DLD1 (cell line): Measurements from ENCODE around the gene RHOT1.
"Not testable (repeated sequence)": the region's sequence is repeated elsewhere in the genome, so short reads cannot be mapped to it uniquely, and the experiment has no call there.

Experiments
- in situ Hi-C: cut with HindIII; loops from 2 replicates; pipeline ENCODE4 v1.10.0; 2017; ENCODE audit warnings: low sequenced_read_pairs

RHOT1 gene

DNA sequence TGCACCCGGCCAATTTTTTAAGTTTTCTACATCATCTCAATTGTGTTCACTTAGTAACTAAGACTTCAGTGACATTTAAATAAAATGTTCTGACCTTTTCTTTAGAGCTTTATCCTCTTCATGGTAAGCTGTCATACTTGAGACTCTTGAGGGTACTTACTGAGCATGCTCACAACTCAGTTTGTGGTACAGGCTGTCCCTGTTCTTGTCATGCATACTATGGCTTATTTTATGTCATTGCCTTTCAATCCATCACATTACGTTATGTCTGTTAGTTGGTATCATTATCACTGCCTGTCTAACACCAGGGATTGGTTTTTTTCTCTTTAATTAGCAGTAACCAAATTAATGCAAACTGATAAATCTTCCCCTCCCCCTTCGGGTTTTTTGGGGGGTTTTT lies 81.4 kb downstream of the RHOT1 start:
- in situ Hi-C loops = no loop called here

DNA sequence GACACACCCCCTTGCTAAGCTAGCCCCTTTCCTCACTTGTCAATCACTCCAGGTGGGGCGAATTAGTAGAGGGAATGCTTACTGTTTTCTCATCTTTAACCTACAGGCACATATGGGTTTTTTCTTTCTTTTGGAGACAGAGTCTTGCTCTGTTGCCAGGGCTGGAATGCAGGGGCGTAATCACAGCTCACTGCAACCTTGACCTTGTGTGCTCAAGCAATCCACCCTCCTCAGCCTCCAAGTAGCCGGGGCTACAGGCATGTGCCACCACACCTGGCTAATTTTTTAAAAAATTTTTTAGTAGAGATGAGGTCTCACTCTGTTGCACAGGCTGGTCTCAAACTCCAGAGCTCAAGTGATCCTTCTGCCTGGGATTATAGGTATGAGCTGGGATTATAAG lies 84.6 kb downstream of the RHOT1 start:
- in situ Hi-C loops = no loop called here

DNA sequence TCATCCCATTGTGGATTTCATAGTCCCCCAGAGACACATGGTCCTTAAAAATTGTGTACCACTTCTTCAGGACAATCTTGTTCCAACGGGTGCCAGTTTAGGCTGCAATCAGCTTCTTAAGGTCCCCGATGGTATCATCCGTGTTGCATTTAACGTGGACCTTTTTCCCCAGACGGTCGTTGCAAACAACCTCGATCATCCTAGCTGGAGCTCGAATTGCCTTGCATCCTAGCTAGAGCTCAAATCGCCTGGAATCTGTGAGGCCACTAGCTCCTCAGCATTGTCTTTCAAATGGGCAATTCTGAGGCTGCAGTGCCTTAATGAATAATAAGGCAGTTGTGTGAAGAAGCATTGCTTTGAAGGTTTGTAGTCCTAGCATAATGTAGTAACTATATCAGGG lies 85.6 kb downstream of the RHOT1 start:
- in situ Hi-C loops = no loop called here

DNA sequence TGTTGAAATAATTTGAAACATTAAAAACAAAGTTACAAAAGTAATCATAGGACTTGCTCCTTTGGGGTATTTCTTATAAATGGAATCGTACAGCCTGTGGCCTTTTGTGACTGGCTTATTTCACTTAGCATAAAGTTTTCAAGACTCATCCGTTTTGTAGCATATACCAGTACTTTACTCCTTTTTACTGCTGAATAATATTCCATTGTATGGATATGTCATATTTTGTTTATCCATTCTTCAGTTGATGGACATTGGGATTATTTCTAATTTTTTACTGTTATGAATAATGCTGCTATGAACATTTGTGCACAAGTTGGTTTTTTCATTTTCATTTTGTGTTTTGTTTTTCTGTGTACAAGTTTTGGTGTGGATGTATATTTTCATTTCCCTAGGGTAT lies 93.3 kb downstream of the RHOT1 start:
- in situ Hi-C loops = no loop called here

DNA sequence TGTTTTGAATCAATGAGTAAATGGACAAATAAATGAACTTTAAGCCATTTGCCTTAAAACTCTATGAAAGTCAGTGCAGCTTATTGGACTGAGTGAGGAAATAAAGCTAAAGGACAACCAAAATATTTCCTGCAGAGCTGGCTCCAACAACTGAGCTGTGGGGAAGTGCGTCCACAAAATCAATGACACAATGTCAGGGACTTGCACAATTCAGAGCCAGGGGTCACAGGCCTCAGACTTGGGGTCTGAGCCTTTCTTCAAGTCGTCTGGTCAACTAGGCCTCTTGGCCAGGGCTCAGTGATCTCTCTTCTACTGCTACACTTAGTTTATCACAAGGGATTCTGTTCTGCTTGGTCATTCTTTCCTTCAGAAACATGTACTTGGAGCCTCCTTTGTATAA lies 97.2 kb downstream of the RHOT1 start:
- in situ Hi-C loops = no loop called here

DNA sequence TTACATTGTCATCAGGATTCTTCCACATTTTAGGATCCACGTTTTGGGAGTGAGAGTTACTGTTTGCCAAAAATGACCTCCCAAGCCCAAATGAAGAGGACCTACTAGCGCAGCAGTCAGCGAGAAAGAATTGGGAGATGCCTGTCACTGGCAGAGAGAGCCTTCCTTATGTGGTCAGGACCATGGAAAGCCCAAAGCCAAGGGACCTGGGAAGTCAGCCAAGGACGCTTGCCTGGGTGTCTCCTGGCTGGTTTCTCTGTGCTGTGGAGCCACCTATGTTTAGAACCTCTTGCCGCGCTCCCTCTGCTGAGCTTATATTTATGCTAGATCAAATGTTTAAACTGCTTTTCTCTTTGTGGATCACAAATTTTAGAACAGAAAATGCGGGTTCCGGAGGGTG lies 98.4 kb downstream of the RHOT1 start:
- in situ Hi-C loops = no loop called here

DNA sequence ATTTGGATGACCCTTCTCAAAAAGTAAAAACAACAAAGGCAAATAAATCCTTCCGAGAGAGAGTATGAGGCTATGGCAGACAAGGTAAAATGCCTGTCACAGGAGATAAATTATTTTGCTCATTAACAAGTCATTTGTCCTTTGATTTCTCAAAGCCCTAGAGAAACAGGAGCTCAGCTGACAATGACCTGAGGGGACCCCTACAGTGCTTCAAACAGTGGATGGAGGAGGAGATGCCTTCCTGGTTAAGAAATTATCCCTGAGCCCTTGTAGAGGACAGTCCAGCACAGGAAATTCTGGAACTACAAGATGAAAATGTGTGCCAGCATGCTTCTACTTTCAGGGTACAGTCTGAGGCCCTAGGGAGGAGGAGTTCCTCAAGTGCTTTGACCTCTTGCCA lies 99.3 kb downstream of the RHOT1 start:
- in situ Hi-C loops = no loop called here

DNA sequence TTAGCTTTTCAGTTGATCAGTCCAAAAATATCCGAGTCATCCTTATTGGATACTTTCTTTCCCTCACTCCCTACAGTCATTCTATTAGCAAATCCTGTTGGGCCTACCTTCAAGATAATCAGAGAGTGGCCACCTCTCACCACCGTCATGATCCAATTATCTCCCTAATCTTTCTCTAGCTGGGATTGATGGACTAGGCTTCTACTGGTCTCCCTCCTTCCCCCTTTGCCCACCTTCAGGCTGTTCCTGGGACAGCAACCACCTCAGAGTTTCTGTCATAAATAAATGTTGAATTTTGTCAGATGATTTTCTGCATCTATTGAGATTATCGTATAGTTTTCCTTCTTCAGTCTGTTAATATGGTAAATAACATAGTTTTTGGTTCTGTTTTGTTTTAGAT lies 107.2 kb downstream of the RHOT1 start:
- in situ Hi-C loops = no loop called here

DNA sequence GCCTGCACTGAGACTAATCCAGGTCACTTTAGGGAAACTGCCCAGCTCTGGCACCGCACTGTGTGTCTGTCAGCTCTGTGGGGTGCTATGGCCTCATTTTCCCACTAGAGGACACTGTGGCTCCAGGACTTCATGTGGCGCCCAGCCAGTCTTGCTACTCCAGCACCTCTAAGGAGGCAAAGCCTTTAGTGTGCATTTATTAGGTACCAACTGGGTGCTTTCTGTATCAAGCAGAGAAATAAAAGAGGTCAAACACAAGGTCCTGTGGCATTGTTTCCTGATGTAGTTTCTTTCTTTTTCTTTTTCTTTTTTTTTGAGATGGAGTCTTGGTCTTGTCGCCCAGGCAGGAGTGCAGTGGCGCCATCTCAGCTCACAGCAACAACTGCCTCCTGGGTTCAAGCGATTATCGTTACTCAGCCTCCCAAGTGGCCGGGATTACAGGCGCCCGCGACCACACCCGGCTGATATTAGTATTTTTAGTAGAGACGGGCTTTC lies 110.9 kb downstream of the RHOT1 start:
- in situ Hi-C loops = no loop called here

DNA sequence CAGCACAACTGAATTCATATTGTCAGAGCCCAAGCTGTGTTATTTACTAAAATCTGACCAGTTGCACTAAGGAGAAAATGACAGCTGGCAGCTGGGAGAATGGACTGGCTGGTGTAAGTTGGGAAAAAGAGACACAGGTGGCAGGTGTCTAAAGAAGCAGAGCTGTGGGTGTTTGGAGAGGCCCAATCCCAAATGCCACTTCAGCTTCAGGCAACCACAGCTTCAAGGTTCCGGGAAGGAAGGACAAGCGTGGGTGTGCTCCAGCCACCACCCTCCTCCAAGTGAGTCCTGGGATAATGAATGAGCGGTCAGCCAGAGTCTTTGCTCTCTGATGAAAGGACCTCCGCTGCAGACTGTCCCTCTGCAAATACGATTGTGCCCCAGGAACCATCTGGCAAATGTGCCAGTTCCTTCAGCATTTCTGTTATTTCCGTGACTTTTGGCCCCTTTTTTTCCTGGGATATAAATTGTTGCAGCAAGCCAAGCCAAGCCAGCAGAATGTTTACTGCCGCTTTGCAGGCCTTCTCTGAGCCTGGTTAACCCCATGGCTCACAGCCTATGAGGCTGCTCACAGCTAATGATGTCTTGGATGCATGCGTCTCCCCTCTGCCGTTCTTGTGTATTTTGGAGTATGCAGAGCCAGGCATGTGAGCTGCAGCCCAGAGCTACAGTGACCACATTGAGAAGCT lies 113.9 kb downstream of the RHOT1 start:
- in situ Hi-C loops = no loop called here

DNA sequence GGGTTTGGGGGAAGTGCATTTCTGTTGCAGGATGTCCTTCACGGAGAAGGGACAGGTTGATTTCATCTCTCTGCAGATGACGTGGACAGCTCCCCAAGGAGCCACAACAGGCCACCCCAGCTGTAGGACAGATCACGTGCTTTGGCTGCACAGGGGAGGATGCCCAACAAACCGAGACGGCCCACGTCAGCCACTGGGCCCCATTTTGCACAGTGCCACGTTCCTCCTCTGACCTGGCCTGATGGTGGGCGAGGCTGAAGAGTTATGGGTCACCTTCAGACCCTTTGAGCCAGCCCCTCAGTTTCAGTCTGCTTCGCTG lies 114.4 kb downstream of the RHOT1 start:
- in situ Hi-C loops = no loop called here

DNA sequence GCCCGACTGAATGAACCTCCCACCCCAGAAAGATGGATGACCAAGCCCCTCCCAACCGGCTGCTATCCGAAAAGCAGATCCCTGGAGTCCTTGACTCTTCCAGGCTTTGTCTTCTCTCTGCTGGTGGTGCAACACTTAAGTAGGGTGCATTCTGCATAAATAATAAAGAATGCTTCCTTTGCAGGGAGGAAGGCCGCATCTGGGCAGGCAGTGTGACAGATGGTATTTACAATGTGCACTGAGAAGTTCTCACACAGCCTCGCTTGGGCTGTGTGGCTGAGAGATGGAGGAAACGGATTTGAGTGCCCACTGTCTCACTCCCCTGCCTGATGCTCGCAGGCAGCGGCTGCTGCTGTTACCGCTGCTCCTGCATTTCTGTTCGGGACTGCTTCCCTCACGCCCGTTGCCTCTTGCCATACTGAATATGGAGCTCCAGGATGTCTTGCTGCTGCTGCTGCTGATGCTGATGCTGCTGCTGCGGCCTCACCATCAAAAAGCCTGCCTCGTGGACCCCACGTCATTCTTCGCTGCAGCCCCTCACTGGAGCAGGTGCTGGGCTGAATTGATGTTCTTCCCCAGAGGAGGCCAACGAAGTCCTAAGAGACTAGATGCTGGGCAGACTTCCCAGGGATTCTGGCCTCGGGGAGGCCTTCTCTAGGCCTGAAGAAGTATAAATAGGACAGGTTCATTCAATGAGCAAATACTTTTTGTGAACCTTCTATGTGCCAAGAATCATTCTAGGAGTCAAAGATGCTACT lies 116.3 kb downstream of the RHOT1 start:
- in situ Hi-C loops = no loop called here

DNA sequence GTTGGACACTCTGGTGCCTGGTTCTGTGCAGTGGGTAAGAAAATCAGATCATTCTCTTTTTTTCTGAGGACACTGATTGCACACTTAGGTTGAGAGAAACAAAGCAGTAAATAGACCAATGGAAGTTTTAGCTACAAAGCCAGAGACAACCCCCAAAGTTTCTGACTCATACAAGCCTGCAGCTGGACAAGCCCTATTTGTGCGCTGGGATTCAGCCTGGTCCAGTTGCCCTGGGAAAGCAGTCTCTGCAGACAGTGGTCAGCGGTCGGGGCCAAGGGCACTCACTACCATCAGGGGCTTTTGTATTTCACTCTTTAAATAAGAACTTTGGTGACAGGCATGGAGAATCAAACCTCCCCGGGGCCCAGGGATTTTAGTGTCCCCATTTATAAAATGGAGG lies 117.3 kb downstream of the RHOT1 start:
- in situ Hi-C loops = no loop called here

DNA sequence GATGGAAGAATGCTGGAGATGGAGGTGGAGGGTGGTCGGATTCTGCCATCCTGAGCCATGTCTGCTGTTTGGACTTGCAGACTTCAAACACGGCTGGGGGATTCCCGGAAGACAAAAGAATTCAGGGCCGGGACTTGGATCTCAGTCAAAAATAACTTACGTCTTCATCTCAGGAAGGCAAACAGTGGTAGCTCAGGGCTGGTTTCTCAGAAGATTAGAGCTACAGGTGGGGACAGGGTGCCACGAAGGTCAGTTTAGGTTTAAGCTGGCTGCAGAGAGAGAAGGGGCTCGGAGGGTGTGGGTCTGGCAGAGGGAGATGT lies 119.1 kb downstream of the RHOT1 start:
- in situ Hi-C loops = no loop called here

DNA sequence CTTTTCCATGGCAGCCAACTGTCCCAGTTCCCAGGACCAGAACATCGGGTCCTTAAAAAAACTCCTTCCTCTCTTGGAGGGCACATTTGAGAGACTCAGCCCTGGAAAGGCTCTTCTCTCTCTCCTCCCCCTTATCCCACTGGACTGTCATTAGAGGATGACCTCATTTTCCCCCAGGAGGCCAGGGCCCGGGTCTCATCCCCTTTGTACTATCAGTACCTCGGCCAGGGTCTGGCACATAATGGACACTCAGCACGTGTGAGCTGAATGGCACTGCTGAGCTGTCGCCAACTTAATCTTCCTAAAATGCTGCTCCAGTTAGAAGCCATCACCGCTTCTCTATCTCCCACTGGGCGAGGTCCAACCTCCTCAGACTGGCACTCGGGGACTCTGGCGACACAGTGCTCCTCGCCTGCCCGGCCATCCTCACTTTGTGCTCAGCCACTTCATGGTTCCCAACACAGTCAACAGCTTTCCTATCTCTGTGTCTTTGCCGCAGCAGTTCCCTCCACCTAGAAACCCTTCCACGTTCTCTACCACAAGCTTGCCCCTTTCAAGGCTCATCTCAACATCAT lies 119.7 kb downstream of the RHOT1 start:
- in situ Hi-C loops = no loop called here

DNA sequence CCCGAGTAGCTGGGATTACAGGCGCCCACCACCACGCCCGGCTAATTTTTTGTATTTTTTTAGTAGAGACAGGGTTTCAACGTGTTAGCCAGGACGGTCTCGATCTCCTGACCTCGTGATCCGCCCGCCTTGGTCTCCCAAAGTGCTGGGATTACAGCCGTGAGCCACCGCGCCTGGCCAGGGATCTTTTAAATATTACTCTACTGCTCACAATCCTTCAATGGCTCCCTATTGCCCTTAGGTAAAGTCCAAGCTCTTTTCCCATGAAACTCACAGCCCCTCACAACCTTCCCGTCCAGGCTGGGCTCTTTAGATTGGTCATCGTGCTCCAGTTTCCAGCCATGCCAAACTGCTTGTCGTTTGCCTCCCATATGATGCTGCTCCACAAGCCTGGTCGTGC lies 121.2 kb downstream of the RHOT1 start:
- in situ Hi-C loops = not testable (repeated sequence)

DNA sequence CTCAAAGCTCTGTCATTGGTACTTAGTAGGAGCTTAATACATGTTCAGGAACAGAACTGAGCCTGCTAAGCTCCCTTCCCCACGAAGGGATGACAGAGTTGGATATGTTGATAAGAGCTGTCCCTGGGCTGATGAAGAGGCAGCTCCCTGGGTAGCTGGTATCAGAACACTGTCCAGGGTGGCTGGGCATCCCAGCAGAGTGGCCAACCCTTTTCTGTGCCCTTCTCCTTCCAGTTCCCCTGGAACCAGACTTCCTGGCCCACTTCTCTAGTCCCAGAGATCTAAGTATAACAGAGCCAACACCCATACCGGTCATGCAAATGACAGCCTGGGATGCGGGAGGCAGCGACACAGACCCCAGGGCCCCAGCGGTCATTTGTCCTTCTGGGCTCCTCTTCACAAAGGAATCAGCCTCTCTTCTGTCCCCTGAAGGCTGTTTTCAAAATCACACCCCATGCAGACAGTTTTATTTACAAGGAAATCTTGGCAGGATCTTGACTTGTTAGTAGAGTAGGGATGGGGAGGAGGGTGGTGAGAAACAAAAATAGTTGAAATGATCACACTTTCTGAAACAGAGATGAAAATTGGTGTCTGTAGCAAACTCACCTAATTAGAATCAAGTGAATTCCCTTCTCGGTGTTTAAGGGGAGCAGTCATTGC lies 122.0 kb downstream of the RHOT1 start:
- in situ Hi-C loops = no loop called here

DNA sequence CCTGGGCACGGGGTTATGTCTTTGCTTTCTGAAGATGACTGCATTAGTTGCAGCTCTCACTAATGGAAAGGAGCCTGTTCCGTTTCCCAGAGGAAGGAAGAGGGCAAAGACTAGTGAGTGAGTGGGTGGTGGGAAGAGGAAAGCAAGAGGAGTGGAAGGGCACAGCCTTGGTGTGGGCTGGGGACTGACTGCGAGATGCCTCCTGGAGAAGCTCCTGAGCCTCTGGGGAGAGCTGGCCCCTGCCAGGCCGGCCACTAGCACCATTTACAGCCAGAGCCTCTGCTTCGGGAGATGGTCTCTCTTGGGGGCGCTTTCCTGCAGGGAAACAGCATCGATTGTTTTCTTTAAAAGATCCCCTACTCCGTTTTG lies 122.5 kb downstream of the RHOT1 start:
- in situ Hi-C loops = no loop called here

DNA sequence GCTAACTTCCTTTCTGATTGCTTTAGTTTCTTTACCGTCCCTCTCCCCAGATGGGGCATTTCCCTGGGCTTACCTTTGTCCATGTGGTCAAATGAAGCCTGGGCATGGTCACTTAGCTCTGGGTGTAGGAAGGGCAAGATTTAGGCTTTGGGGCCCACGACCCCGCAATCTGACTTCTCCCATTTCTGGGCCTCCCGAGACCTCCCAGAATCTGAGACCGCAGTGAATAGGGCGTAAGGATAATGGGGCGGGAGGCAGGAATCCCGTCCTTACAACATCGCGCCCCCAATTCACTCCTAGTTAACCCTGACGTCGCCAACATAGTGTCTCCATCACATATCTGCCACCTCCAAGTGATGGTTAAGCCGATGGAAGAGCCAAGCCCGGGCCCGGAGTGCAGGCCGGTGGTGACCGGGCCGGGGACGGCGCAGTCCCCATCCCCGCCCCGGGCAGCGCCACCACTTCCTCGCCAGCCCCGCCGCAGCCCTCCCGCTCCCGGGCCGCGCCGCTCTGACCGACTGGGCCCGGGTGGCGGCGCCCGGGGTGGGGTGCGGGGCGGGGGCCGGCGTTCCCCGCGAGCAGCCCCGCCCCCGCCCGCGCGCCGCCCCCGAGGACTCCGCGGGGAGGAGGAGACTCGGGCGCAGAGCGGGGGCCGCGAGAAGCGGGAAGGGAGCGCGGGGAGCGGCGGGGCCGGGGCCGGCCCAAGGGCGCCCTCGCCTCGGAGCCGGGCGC lies 123.1 kb downstream of the RHOT1 start, which contains the start of gene RHBDL3:
TSS of gene RHBDL3 (plus strand) at position 641 of the 732 bp plus-strand sequence. CDS start 358 bp downstream, outside the sequence.
- in situ Hi-C loops = no loop called here

DNA sequence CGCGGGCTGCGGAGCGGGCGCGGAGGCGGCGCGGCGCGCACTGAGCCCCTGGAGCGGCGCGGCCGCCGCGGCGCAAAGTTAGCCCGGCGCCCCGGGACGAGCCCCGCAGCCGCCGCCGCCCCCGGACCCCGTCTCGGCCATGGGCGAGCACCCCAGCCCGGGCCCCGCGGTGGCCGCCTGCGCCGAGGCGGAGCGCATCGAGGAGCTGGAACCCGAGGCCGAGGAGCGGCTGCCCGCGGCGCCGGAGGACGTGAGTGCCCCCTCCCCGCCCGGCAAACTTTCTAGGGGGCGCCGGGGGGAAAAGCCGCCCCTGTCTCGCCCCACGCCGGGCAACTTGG lies 123.7 kb downstream of the RHOT1 start:
- in situ Hi-C loops = no loop called here
